Neural cell (in vitro differentiated cells): ENCODE measurements around the gene ISL2. TPM values are rescaled to one million over a fixed set of nuclear protein-coding genes. Genes with fewer than 3 reads are reported as not detected.

Experiments used
- H2AFZ ChIP-seq: fragments of 200-600, 300-800 bp; sonication (generic), shearing (Covaris generic); 2 replicates; pipeline ENCODE4 v1.6.0; 2014; ENCODE audit warnings: low read depth, mild to moderate bottlenecking, antibody characterized with exemption, low read length, moderate library complexity
- H3F3A ChIP-seq: fragments of 200-600 bp; shearing (Covaris generic); 2 replicates; pipeline ENCODE4 v1.6.1; 2016; ENCODE audit warnings: mild to moderate bottlenecking, moderate library complexity, mixed read lengths, antibody characterized with exemption, low read length; ENCODE audit not compliant: insufficient read depth, poor library complexity, severe bottlenecking
- H3K27ac ChIP-seq: fragments of 200-600, 300-800 bp; sonication (generic), shearing (Covaris generic); 2 replicates; pipeline ENCODE4 v1.5.1; 2014; ENCODE audit warnings: mild to moderate bottlenecking, low read length, moderate library complexity
- H3K27me3 ChIP-seq: fragments of 300-800, 200-600 bp; sonication (generic), shearing (Covaris generic); 2 replicates; pipeline ENCODE4 v1.6.0; 2014; ENCODE audit warnings: mild to moderate bottlenecking, low read depth, low read length, moderate library complexity; ENCODE audit not compliant: insufficient read depth
- H3K36me3 ChIP-seq: fragments of 300-800, 200-600 bp; sonication (generic), shearing (Covaris generic); 2 replicates; pipeline ENCODE4 v1.5.1; 2014; ENCODE audit warnings: mild to moderate bottlenecking, antibody characterized with exemption, low read length, moderate library complexity; ENCODE audit not compliant: insufficient read depth
- H3K4me2 ChIP-seq: fragments of 300-800, 200-600 bp; sonication (generic), shearing (Covaris generic); 2 replicates; pipeline ENCODE4 v1.6.0; 2014; ENCODE audit warnings: mild to moderate bottlenecking, low read length
- H3K4me3 ChIP-seq: fragments of 300-800, 200-600 bp; sonication (generic), shearing (Covaris generic); 2 replicates; pipeline ENCODE4 v1.5.1; 2014; ENCODE audit warnings: mild to moderate bottlenecking, low read length, moderate library complexity
- H3K79me2 ChIP-seq: fragments of 200-600 bp; shearing (Covaris generic); replicated peaks from 2 replicates; pipeline ENCODE4 v1.6.0; 2014; ENCODE audit warnings: mild to moderate bottlenecking, low read length, moderate library complexity; ENCODE audit not compliant: insufficient read depth
- H3K9ac ChIP-seq: fragments of 300-800, 200-600 bp; sonication (generic), shearing (Covaris generic); 2 replicates; pipeline ENCODE4 v1.6.1; 2016; ENCODE audit warnings: mild to moderate bottlenecking, low read length, mixed read lengths
- H3K9me2 ChIP-seq: fragments of 200-600 bp; shearing (Covaris generic); 2 replicates; pipeline ENCODE4 v1.6.1; 2016; ENCODE audit warnings: mild to moderate bottlenecking, low read length, mixed read lengths; ENCODE audit not compliant: insufficient read depth
- H3K9me3 ChIP-seq: fragments of 200-600, 300-800 bp; sonication (generic), shearing (Covaris generic); 2 replicates; pipeline ENCODE4 v1.6.1; 2016; ENCODE audit warnings: mild to moderate bottlenecking, mixed run types, low read length, moderate library complexity, mixed read lengths
- H4K20me1 ChIP-seq: fragments of 200-600 bp; shearing (Covaris generic); 2 replicates; pipeline ENCODE4 v1.6.1; 2016; ENCODE audit warnings: mild to moderate bottlenecking, mixed run types; ENCODE audit not compliant: insufficient read depth
- EP300 ChIP-seq: fragments of 450-650 bp; conservative IDR thresholded peaks from 2 replicates; pipeline ENCODE4 v1.6.1; 2014; ENCODE audit warnings: antibody characterized with exemption, mild to moderate bottlenecking, moderate library complexity; ENCODE audit not compliant: poor library complexity, severe bottlenecking
- EZH2 ChIP-seq: fragments of 200-600, 300-800 bp; shearing (Covaris generic), sonication (generic); IDR thresholded peaks from 2 replicates; pipeline ENCODE4 v1.6.1; 2014; ENCODE audit warnings: antibody characterized with exemption, low read length, borderline replicate concordance, mild to moderate bottlenecking; ENCODE audit not compliant: insufficient read depth, poor library complexity, severe bottlenecking
- MXI1 ChIP-seq: fragments of 450-650 bp; conservative IDR thresholded peaks from 2 replicates; pipeline ENCODE4 v1.6.1; 2014; ENCODE audit warnings: antibody characterized with exemption, mild to moderate bottlenecking; ENCODE audit not compliant: poor library complexity, severe bottlenecking
- POLR2AphosphoS5 ChIP-seq: IDR thresholded peaks from 2 replicates; pipeline ENCODE4 v1.6.1; 2012
- RAD21 ChIP-seq: fragments of 450-650 bp; conservative IDR thresholded peaks from 2 replicates; pipeline ENCODE4 v1.6.1; 2014; ENCODE audit warnings: antibody characterized with exemption, mild to moderate bottlenecking, moderate library complexity
- SMC3 ChIP-seq: fragments of 450-650 bp; conservative IDR thresholded peaks from 2 replicates; pipeline ENCODE4 v1.6.1; 2014; ENCODE audit warnings: antibody characterized with exemption, mild to moderate bottlenecking, moderate library complexity; ENCODE audit not compliant: poor library complexity
- TAF1 ChIP-seq: IDR thresholded peaks from 2 replicates; pipeline ENCODE4 v1.6.1; 2012; ENCODE audit warnings: low read depth
- polyA plus RNA-seq: library from polyadenylated mRNA; depleted of rRNA; stranded (reverse); fragments of >200 nt; gene quantifications from 2 replicates; pipeline ENCODE4 v1.2.3, GENCODE V29; 2014
- TF ChIP-seq, protein P1 (sequence below): IDR thresholded peaks from 2 replicates; pipeline ENCODE4 v1.6.1; 2012; ENCODE audit warnings: borderline replicate concordance
- TF ChIP-seq, protein P2 (sequence below): fragments of 450-650 bp; IDR thresholded peaks from 2 replicates; pipeline ENCODE4 v1.5.1; 2014; ENCODE audit warnings: antibody characterized with exemption, mild to moderate bottlenecking, moderate library complexity; ENCODE audit not compliant: poor library complexity, severe bottlenecking

Gene ISL2
- polyA plus RNA-seq, 1 donor from 2014 or later = not detected

DNA sequence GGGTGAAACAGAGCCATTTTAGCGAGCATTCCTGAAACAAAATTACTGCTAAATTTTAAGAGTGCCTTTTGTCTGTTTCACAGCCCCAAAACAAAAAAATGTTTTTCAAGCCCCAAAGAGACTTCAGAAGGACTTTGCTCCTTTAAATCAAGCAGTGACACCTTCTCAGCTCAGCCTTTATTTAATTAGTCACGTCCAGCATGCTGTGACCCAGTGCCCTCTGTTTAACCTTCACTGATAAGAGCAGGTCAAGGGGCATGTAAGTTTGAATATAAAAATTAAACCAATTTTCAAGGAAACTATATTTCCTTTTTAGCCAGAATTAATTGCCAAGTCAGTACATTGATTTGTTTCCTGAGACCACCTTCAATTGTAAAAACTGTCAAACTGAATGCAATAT lies 40.6 kb downstream of the ISL2 start:
- H2AFZ ChIP-seq = no peak overlapping the region
- H3K4me3 ChIP-seq = no peak overlapping the region
- no peaks in the 10 kb centered on the region for H3K27me3 ChIP-seq
- H3K9me2 ChIP-seq = no peaks in the 10 kb centered on the region
- H3K36me3 ChIP-seq = no peaks in the 10 kb centered on the region
- TF ChIP-seq POLR2AphosphoS5 = no peak
- no peak for TF ChIP-seq SMC3
- TF ChIP-seq, protein P1, sequence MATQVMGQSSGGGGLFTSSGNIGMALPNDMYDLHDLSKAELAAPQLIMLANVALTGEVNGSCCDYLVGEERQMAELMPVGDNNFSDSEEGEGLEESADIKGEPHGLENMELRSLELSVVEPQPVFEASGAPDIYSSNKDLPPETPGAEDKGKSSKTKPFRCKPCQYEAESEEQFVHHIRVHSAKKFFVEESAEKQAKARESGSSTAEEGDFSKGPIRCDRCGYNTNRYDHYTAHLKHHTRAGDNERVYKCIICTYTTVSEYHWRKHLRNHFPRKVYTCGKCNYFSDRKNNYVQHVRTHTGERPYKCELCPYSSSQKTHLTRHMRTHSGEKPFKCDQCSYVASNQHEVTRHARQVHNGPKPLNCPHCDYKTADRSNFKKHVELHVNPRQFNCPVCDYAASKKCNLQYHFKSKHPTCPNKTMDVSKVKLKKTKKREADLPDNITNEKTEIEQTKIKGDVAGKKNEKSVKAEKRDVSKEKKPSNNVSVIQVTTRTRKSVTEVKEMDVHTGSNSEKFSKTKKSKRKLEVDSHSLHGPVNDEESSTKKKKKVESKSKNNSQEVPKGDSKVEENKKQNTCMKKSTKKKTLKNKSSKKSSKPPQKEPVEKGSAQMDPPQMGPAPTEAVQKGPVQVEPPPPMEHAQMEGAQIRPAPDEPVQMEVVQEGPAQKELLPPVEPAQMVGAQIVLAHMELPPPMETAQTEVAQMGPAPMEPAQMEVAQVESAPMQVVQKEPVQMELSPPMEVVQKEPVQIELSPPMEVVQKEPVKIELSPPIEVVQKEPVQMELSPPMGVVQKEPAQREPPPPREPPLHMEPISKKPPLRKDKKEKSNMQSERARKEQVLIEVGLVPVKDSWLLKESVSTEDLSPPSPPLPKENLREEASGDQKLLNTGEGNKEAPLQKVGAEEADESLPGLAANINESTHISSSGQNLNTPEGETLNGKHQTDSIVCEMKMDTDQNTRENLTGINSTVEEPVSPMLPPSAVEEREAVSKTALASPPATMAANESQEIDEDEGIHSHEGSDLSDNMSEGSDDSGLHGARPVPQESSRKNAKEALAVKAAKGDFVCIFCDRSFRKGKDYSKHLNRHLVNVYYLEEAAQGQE = no peak
- no peak for TF ChIP-seq EZH2
- no peak for TF ChIP-seq MXI1
- H4K20me1 ChIP-seq = no peaks in the 10 kb centered on the region
- no peak overlapping the region for H3K9ac ChIP-seq
- H3K79me2 ChIP-seq = no peaks in the 10 kb centered on the region
- H3K9me3 ChIP-seq = no peaks in the 10 kb centered on the region
- no peak overlapping the region for H3K27ac ChIP-seq
- H3F3A ChIP-seq = no peaks in the 10 kb centered on the region
- no peak overlapping the region for H3K4me2 ChIP-seq

DNA sequence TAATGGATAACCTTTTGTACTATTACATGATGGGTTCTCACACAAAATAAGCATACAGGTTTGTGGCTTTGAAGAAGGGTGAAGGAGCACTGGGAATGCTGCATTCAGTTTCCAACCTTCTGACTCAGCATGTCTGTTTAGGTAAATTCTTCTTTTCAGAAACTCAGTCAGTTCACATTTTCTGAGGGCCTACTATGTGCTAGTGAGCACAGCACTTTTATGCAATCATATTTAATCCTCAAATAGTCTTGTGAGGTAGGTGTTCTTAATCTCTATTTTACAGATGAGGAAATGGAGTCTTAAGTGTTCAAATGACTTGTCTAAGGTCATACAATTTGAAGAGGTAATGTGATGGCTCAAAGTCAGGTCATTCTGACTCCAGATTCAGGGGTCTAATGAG lies 41.2 kb downstream of the ISL2 start:
- Histone ChIP-seq H3K4me3 (no peak overlapping the region), H2AFZ (no peak overlapping the region), H3K36me3 (no peaks in the 10 kb centered on the region), H3K27ac (no peak overlapping the region), H3K79me2 (no peaks in the 10 kb centered on the region), H3K27me3 (no peaks in the 10 kb centered on the region), H4K20me1 (no peaks in the 10 kb centered on the region), H3F3A (no peaks in the 10 kb centered on the region), H3K9me2 (no peaks in the 10 kb centered on the region), H3K9me3 (no peaks in the 10 kb centered on the region), H3K9ac (no peak overlapping the region), H3K4me2 (no peak overlapping the region)
- TF ChIP-seq POLR2AphosphoS5 = no peak
- no peak for TF ChIP-seq TAF1
- no peak for TF ChIP-seq MXI1
- TF ChIP-seq, protein P1 = no peak

DNA sequence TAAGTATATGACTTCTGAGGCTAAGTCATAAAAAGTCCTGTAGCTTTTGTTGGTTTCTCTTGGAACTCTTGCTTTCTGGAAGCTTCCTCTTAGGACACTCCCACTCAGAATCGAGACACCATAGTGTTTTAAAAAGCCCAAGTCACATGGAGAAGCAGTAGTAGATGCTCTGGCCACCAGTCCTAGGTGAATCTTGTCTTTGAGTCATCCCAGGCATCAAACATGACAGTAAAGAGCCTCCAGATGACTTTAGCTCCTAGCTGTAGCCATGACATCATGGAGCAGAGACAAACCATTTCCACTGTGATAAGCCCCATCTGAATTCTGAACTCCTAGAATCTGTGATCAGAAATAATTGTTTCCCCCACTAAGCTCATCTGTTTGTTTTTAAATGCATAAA lies 42.1 kb downstream of the ISL2 start:
- Histone ChIP-seq H3K27ac (no peak overlapping the region), H2AFZ (no peak overlapping the region), H3K36me3 (no peaks in the 10 kb centered on the region), H3K4me3 (no peak overlapping the region), H3K9ac (no peak overlapping the region), H3F3A (no peaks in the 10 kb centered on the region), H4K20me1 (no peaks in the 10 kb centered on the region), H3K27me3 (no peaks in the 10 kb centered on the region), H3K4me2 (no peak overlapping the region), H3K9me2 (no peaks in the 10 kb centered on the region), H3K79me2 (no peaks in the 10 kb centered on the region), H3K9me3 (no peaks in the 10 kb centered on the region)
- TF ChIP-seq EZH2 (no peak), POLR2AphosphoS5 (no peak), RAD21 (no peak), EP300 (no peak), MXI1 (no peak), TAF1 (no peak), SMC3 (no peak)
- TF ChIP-seq, protein P1 = no peak
- TF ChIP-seq, protein P2, sequence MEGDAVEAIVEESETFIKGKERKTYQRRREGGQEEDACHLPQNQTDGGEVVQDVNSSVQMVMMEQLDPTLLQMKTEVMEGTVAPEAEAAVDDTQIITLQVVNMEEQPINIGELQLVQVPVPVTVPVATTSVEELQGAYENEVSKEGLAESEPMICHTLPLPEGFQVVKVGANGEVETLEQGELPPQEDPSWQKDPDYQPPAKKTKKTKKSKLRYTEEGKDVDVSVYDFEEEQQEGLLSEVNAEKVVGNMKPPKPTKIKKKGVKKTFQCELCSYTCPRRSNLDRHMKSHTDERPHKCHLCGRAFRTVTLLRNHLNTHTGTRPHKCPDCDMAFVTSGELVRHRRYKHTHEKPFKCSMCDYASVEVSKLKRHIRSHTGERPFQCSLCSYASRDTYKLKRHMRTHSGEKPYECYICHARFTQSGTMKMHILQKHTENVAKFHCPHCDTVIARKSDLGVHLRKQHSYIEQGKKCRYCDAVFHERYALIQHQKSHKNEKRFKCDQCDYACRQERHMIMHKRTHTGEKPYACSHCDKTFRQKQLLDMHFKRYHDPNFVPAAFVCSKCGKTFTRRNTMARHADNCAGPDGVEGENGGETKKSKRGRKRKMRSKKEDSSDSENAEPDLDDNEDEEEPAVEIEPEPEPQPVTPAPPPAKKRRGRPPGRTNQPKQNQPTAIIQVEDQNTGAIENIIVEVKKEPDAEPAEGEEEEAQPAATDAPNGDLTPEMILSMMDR = no peak
